KMS-11 (cell line): Measurements from ENCODE around the gene C4orf36.
"Not testable (repeated sequence)": the region's sequence is repeated elsewhere in the genome, so short reads cannot be mapped to it uniquely, and the experiment has no call there.

Experiments
- H2AFZ ChIP-seq: fragments of 200-600 bp; sonication (generic); 2 replicates; pipeline ENCODE4 v1.6.1; 2016; ENCODE audit warnings: antibody characterized with exemption, mixed run types, low read depth
- H3K27ac ChIP-seq: fragments of 200-600 bp; sonication (generic); 2 replicates; pipeline ENCODE4 v1.6.1; 2016; ENCODE audit warnings: mild to moderate bottlenecking, mixed run types
- H3K27me3 ChIP-seq: fragments of 200-600 bp; sonication (generic); 2 replicates; pipeline ENCODE4 v1.6.1; 2017; ENCODE audit warnings: mild to moderate bottlenecking, low read depth, mixed run types, moderate library complexity; ENCODE audit not compliant: insufficient read depth
- H3K36me3 ChIP-seq: fragments of 200-600 bp; sonication (generic); 2 replicates; pipeline ENCODE4 v1.6.1; 2017; ENCODE audit warnings: mild to moderate bottlenecking, mixed run types; ENCODE audit not compliant: insufficient read depth
- H3K4me1 ChIP-seq: fragments of 200-600 bp; sonication (generic); 2 replicates; pipeline ENCODE4 v1.6.1; 2016; ENCODE audit warnings: mild to moderate bottlenecking, low read depth, mixed run types; ENCODE audit not compliant: poor library complexity, severe bottlenecking
- H3K4me2 ChIP-seq: fragments of 200-600 bp; sonication (generic); 2 replicates; pipeline ENCODE4 v1.7.0; 2016; ENCODE audit warnings: mild to moderate bottlenecking, mixed run types
- H3K4me3 ChIP-seq: fragments of 200-600 bp; sonication (generic); IDR thresholded peaks from 2 replicates; pipeline ENCODE4 v1.6.1; 2017; ENCODE audit warnings: low read depth, low read length, mixed read lengths; ENCODE audit not compliant: insufficient read depth
- H3K79me2 ChIP-seq: fragments of 200-600 bp; sonication (generic); 2 replicates; pipeline ENCODE4 v1.6.1; 2016; ENCODE audit warnings: low read depth, mixed run types; ENCODE audit not compliant: insufficient read depth
- H3K9ac ChIP-seq: fragments of 200-600 bp; sonication (generic); 2 replicates; pipeline ENCODE4 v1.6.1; 2016; ENCODE audit warnings: mild to moderate bottlenecking, mixed run types
- H4K20me1 ChIP-seq: fragments of 200-600 bp; sonication (generic); 2 replicates; pipeline ENCODE4 v1.6.1; 2016; ENCODE audit warnings: mild to moderate bottlenecking, mixed run types; ENCODE audit not compliant: insufficient read depth
- CTCF ChIP-seq: fragments of 200-600 bp; sonication (generic); conservative IDR thresholded peaks from 2 replicates; pipeline ENCODE4 v1.6.1; 2017; ENCODE audit warnings: low read depth, mild to moderate bottlenecking, antibody characterized with exemption, low read length, moderate library complexity, mixed read lengths

C4orf36 gene

GRCh38 chr4:86890790-86891189 is 1.4 kb downstream of the C4orf36 start:
- no peak overlapping the region for H3K4me3 ChIP-seq
- H3K4me1 ChIP-seq, result peaks cover 8% of the 10 kb centered on the region
- H3K27ac ChIP-seq, result no peak overlapping the region
- no peak overlapping the region; the same call in 1 of the 2 replicates for H3K4me2 ChIP-seq
- H3K79me2 ChIP-seq, result no peaks in the 10 kb centered on the region
- no peak overlapping the region for H3K9ac ChIP-seq
- no peak overlapping the region for H2AFZ ChIP-seq
- no peaks in the 10 kb centered on the region for H3K27me3 ChIP-seq
- TF ChIP-seq CTCF, result no peak
- no peaks in the 10 kb centered on the region for H3K36me3 ChIP-seq
- H4K20me1 ChIP-seq, result no peaks in the 10 kb centered on the region

- no peaks in the 10 kb centered on the region for H3K4me1 ChIP-seq
- H2AFZ ChIP-seq, result no peak overlapping the region
- H3K9ac ChIP-seq, result no peak overlapping the region
- TF ChIP-seq CTCF, result no peak
- no peak overlapping the region for H3K4me2 ChIP-seq
- H3K4me3 ChIP-seq, result no peak overlapping the region
- no peaks in the 10 kb centered on the region for H3K36me3 ChIP-seq
- no peaks in the 10 kb centered on the region for H3K27me3 ChIP-seq
- H3K79me2 ChIP-seq, result no peaks in the 10 kb centered on the region
- no peaks in the 10 kb centered on the region for H4K20me1 ChIP-seq
- H3K27ac ChIP-seq, result no peak overlapping the region
These were observed 12.6 kb downstream of the C4orf36 start for GRCh38 chr4:86879641-86880040.

- Histone ChIP-seq H3K4me3 (no peak overlapping the region), H3K27ac (no peak overlapping the region), H3K27me3 (no peaks in the 10 kb centered on the region), H3K4me1 (no peaks in the 10 kb centered on the region), H2AFZ (no peak overlapping the region), H3K4me2 (no peak overlapping the region), H3K36me3 (no peaks in the 10 kb centered on the region), H4K20me1 (no peaks in the 10 kb centered on the region), H3K9ac (no peak overlapping the region), H3K79me2 (no peaks in the 10 kb centered on the region)
- 0 out of 2 replicates have a peak, but pooled peaks have one; percentile 35 for TF ChIP-seq CTCF
These were observed 13.6 kb downstream of the C4orf36 start for GRCh38 chr4:86878640-86879039.

- H3K4me1 ChIP-seq, result no peaks in the 10 kb centered on the region
- H3K36me3 ChIP-seq, result no peaks in the 10 kb centered on the region
- H3K79me2 ChIP-seq, result no peaks in the 10 kb centered on the region
- H2AFZ ChIP-seq, result no peak overlapping the region
- no peaks in the 10 kb centered on the region for H3K27me3 ChIP-seq
- H3K9ac ChIP-seq, result no peak overlapping the region
- H3K4me3 ChIP-seq, result no peak overlapping the region
- no peak overlapping the region for H3K27ac ChIP-seq
- TF ChIP-seq CTCF, result no peak
- no peaks in the 10 kb centered on the region for H4K20me1 ChIP-seq
- H3K4me2 ChIP-seq, result no peak overlapping the region
These were observed 15.1 kb downstream of the C4orf36 start for GRCh38 chr4:86876894-86877685.

- H2AFZ ChIP-seq, H3K4me1 ChIP-seq, H3K27ac ChIP-seq, H3K79me2 ChIP-seq, H3K36me3 ChIP-seq, H3K4me3 ChIP-seq, H4K20me1 ChIP-seq, H3K9ac ChIP-seq, H3K4me2 ChIP-seq, H3K27me3 ChIP-seq: not testable (repeated sequence)
These were observed 16.8 kb downstream of the C4orf36 start for GRCh38 chr4:86875436-86875835.
